K562 (cell line): ENCODE results near the gene FYB1. TPM values are rescaled to one million over a fixed set of nuclear protein-coding genes. Genes with fewer than 3 reads are reported as not detected.

Experiments
- ARHGAP35 ChIP-seq: fragments of 450-650 bp; IDR thresholded peaks from 2 replicates; pipeline ENCODE4 v1.6.1; 2018; ENCODE audit not compliant: partially characterized antibody
- ASH1L ChIP-seq: fragments of 450-650 bp; IDR thresholded peaks from 2 replicates; pipeline ENCODE4 v1.6.1; 2018; ENCODE audit warnings: borderline replicate concordance, mild to moderate bottlenecking, low read depth; ENCODE audit not compliant: partially characterized antibody
- COPS2 ChIP-seq: fragments of 450-650 bp; conservative IDR thresholded peaks from 2 replicates; pipeline ENCODE4 v1.6.1; 2016; ENCODE audit warnings: mild to moderate bottlenecking, moderate library complexity
- CREB1 ChIP-seq, 2 experiments: sonication (generic) in 1 of 2; formaldehyde crosslinking in 1 of 2; IDR thresholded peaks; 2 replicates each; pipeline versions ENCODE4 v1.6.1 to v1.8.0; 2012 to 2022; ENCODE audit warnings: inconsistent platforms in 1 of 2, mild to moderate bottlenecking in 1 of 2, missing genetic modification reagents in 1 of 2, moderate library complexity in 1 of 2
- CREB5 ChIP-seq: fragments of 250-450 bp; sonication (Bioruptor Pico); IDR thresholded peaks from 2 replicates; pipeline ENCODE4 v1.5.0; 2020; ENCODE audit warnings: mild to moderate bottlenecking
- GTF2A2 ChIP-seq: IDR thresholded peaks from 2 replicates; pipeline ENCODE4 v1.6.1; 2016; ENCODE audit warnings: mild to moderate bottlenecking, missing genetic modification characterization, missing compliant biosample characterization
- GTF2B ChIP-seq: IDR thresholded peaks from 2 replicates; pipeline ENCODE4 v1.6.1; 2011; ENCODE audit not compliant: insufficient read length; ENCODE audit errors: extremely low read depth
- HDAC2 ChIP-seq: fragments of 450-650 bp; IDR thresholded peaks from 2 replicates; pipeline ENCODE4 v1.6.1; 2016; ENCODE audit warnings: mild to moderate bottlenecking
- HMG20A ChIP-seq: fragments of 450-650 bp; formaldehyde crosslinking; conservative IDR thresholded peaks from 2 replicates; pipeline ENCODE4 v1.4.0; 2020; ENCODE audit warnings: mild to moderate bottlenecking, mixed read lengths
- HOMEZ ChIP-seq: fragments of 250-450 bp; sonication (Bioruptor Pico); IDR thresholded peaks from 2 replicates; pipeline ENCODE4 v1.4.0; 2020; ENCODE audit warnings: mild to moderate bottlenecking, moderate library complexity
- MIER1 ChIP-seq: fragments of 450-650 bp; IDR thresholded peaks from 2 replicates; pipeline ENCODE4 v1.6.1; 2016; ENCODE audit warnings: antibody characterized with exemption, mild to moderate bottlenecking, low read depth
- PBX2 ChIP-seq, 2 experiments: IDR thresholded peaks in 1 of 2; conservative IDR thresholded peaks in 1 of 2; 2 replicates each; pipeline ENCODE4 v1.6.1; 2016; ENCODE audit warnings: low read depth in 2 of 2, mild to moderate bottlenecking in 1 of 2, missing compliant biosample characterization in 1 of 2, missing genetic modification characterization in 1 of 2, moderate library complexity in 1 of 2
- PTTG1 ChIP-seq: fragments of 450-650 bp; IDR thresholded peaks from 2 replicates; pipeline ENCODE4 v1.6.1; 2016; ENCODE audit warnings: low read depth, mild to moderate bottlenecking, missing genetic modification characterization, missing compliant biosample characterization
- PYGO2 ChIP-seq: fragments of 450-650 bp; IDR thresholded peaks from 2 replicates; pipeline ENCODE4 v1.6.1; 2016; ENCODE audit warnings: mild to moderate bottlenecking, missing genetic modification characterization, moderate library complexity, missing compliant biosample characterization
- SMAD1 ChIP-seq: fragments of 150-350 bp; IDR thresholded peaks from 2 replicates; pipeline ENCODE4 v1.6.1; 2014; ENCODE audit warnings: low read length, low read depth; ENCODE audit not compliant: partially characterized antibody
- ZNF280A ChIP-seq: fragments of 450-650 bp; IDR thresholded peaks from 2 replicates; pipeline ENCODE4 v1.6.1; 2018; ENCODE audit warnings: mild to moderate bottlenecking, low read depth; ENCODE audit not compliant: partially characterized antibody
- ZNF41 ChIP-seq: fragments of 250-450 bp; sonication (Bioruptor Pico); conservative IDR thresholded peaks from 2 replicates; pipeline ENCODE4 v1.4.0; 2020; ENCODE audit warnings: mild to moderate bottlenecking
- ZNF586 ChIP-seq: fragments of 450-650 bp; formaldehyde crosslinking; conservative IDR thresholded peaks from 2 replicates; pipeline ENCODE4 v1.4.0; 2020; ENCODE audit warnings: mild to moderate bottlenecking, moderate library complexity
- ZNF75A ChIP-seq: fragments of 450-650 bp; formaldehyde crosslinking; IDR thresholded peaks from 2 replicates; pipeline ENCODE4 v1.4.0; 2020; ENCODE audit warnings: mild to moderate bottlenecking
- polyA plus RNA-seq, 8 experiments: library from polyadenylated mRNA; depleted of rRNA in 4 of 8; stranded (reverse) in 5 of 8; unstranded in 3 of 8; fragments of >200 nt; fragmentation: Nextera tagmentation in 2 of 8; fragmentation: Illumina TruSeq in 1 of 8; extraction: Ambion mirVana in 2 of 8; extraction: Trizol in 1 of 8; gene quantifications; 2 replicates each; pipeline versions ENCODE4 v1.2.1 to v1.2.3, GENCODE V29; 2011 to 2014; ENCODE audit warnings: inconsistent platforms in 1 of 8, missing spikeins in 1 of 8
- total RNA-seq, 7 experiments: library from RNA; depleted of rRNA in 6 of 7; stranded (reverse); fragments of >200 nt in 6 of 7; fragmentation: Illumina TruSeq in 2 of 7; extraction: Trizol in 2 of 7; gene quantifications; 2 replicates each; pipeline versions ENCODE4 v1.2.1 to v1.2.3, GENCODE V29; 2011 to 2021; ENCODE audit warnings: low replicate concordance in 1 of 7

Gene FYB1
- total and polyA plus RNA-seq, 9 of the 15 experiments (the other 6 are each of a cell fraction or from before 2014, with no cell fraction given): 4.7 to 31.5 (median 9.7) TPM

- TF ChIP-seq ZNF75A (CRISPR knock-in tag) (peak; percentile 64; the same call in 1 of the 2 replicates), HMG20A (no peak), ASH1L (no peak), COPS2 (no peak), MIER1 (no peak), SMAD1 (no peak), CREB1 (IDR thresholded peaks at IDR 0.05) (no peak), CREB1 (CRISPR knock-in tag; IDR thresholded peaks at IDR 0.05) (no peak), ZNF41 (peak; percentile 84), HDAC2 (no peak), GTF2B (no peak), CREB5 (CRISPR knock-in tag) (no peak), PBX2 (CRISPR knock-in tag; IDR thresholded peaks at IDR 0.05; ENCODE audit: low read depth) (no peak), PBX2 (tag; conservative IDR thresholded peaks at IDR 0.05; ENCODE audit: low read depth) (0 out of 2 replicates have a peak, but pooled peaks have one; percentile 17), ZNF280A (no peak), PYGO2 (peak; percentile 84), GTF2A2 (tag) (peak; percentile 84), ZNF586 (CRISPR knock-in tag) (peak; percentile 41; the same call in 1 of the 2 replicates), PTTG1 (tag) (peak; percentile 91), HOMEZ (no peak), ARHGAP35 (no peak)
Measured at GRCh38 chr5:39149966-39150365, 69.4 kb downstream of the FYB1 start (continued).
